ENCODE results near the gene SHANK2. TPM values are rescaled to one million over a fixed set of nuclear protein-coding genes. Genes with fewer than 3 reads are reported as not detected.

The SHANK2 gene
- total and polyA plus RNA-seq, 2 of the 4 experiments (the other 2 are of a cell fraction): 1.6 to 2.2 TPM

DNA sequence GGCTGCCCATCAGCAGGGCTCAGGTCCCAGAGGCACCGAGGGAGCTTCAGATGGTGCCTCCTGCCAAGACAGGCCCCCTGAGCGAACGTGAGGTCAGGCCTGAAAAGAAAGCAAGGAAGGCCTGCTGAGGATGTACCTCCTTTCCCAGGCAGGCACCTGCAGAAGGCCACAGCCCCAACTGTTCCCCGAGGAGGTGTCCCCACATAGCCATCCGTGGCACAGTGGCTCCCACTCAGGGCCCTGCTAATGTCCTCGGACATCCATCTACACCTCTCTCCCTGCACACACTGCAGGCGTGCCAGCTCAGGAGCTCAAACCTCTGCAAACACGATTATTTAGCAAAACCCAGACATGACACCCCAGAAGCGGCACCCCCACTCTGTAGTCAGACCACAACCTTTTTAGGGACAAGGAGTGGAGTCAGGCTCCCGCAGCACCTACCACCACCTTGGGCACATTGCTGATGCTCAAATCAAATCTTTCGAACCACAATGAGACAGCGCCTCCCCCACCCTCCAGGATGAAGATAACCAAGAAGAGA lies 36.9 kb downstream of the SHANK2 start:
- no peak overlapping the region for H2BK5ac ChIP-seq (ENCODE audit: low read depth, low read length, poor library complexity, severe bottlenecking)
- H2AFZ ChIP-seq (replicated peaks; ENCODE audit: low read length, poor library complexity): peak overlapping the region; percentile 9
- dilution Hi-C loops (cut with HindIII; ENCODE audit: low sequenced_read_pairs, unreplicated experiment) (no loop called here), intact Hi-C loops (cut with micrococcal nuclease) (no loop called here), in situ Hi-C loops (cut with MboI; ENCODE audit: low sequenced_read_pairs) (no loop called here)
- H3K56ac ChIP-seq (ENCODE audit: extremely low read depth, insufficient read depth, low read length): no peak overlapping the region
- H3K18ac ChIP-seq (ENCODE audit: low read depth, low read length): no peak overlapping the region
- no TSS peak for BruUV-seq (replicated peaks)
- no peak overlapping the region for H3K9ac ChIP-seq (ENCODE audit: low read depth, low read length)
- no peaks in the 10 kb centered on the region for H3K9me3 ChIP-seq (ENCODE audit: control insufficient read depth, insufficient read depth, low read length)
- H3K4me3 ChIP-seq (ENCODE audit: insufficient read depth, low read depth, low read length): no peak overlapping the region
- H4K20me1 ChIP-seq (ENCODE audit: insufficient read depth, low read length): peaks cover 12% of the 10 kb centered on the region; the same call in 1 of the 2 replicates
- H3K23ac ChIP-seq (ENCODE audit: low read depth, low read length): no peak overlapping the region
- ATAC-seq (ENCODE audit: low read depth) (no peak), DNase-seq (no peak)
- H2AK5ac ChIP-seq (ENCODE audit: low read depth, low read length): no peak overlapping the region
- 90% methylated on average over 2 of the region's 12 CpGs; no CpG with 5 or more reads in 1 of the 2 experiments for WGBS, 2 experiments (ENCODE audit: extremely low coverage in 2 of 2, insufficient read length in 1 of 2)
- TF ChIP-seq MAZ (IDR thresholded peaks at IDR 0.05; ENCODE audit: borderline replicate concordance, low read depth, low read length): no peak
- TF ChIP-seq CHD1 (IDR thresholded peaks at IDR 0.05; ENCODE audit: low read depth, low read length): no peak
- TF ChIP-seq CEBPB (IDR thresholded peaks at IDR 0.05; ENCODE audit: low read depth, low read length): no peak
- no peak for TF ChIP-seq SMC3 (IDR thresholded peaks at IDR 0.05; ENCODE audit: low read depth, low read length)
- TF ChIP-seq RAD21 (IDR thresholded peaks at IDR 0.05; ENCODE audit: low read length): no peak
- TF ChIP-seq MXI1 (IDR thresholded peaks at IDR 0.05; ENCODE audit: borderline replicate concordance, low read depth, low read length): no peak
- no peak for TF ChIP-seq POLR2A (IDR thresholded peaks at IDR 0.05; ENCODE audit: low read depth, low read length)
- TF ChIP-seq, protein P1, sequence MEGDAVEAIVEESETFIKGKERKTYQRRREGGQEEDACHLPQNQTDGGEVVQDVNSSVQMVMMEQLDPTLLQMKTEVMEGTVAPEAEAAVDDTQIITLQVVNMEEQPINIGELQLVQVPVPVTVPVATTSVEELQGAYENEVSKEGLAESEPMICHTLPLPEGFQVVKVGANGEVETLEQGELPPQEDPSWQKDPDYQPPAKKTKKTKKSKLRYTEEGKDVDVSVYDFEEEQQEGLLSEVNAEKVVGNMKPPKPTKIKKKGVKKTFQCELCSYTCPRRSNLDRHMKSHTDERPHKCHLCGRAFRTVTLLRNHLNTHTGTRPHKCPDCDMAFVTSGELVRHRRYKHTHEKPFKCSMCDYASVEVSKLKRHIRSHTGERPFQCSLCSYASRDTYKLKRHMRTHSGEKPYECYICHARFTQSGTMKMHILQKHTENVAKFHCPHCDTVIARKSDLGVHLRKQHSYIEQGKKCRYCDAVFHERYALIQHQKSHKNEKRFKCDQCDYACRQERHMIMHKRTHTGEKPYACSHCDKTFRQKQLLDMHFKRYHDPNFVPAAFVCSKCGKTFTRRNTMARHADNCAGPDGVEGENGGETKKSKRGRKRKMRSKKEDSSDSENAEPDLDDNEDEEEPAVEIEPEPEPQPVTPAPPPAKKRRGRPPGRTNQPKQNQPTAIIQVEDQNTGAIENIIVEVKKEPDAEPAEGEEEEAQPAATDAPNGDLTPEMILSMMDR (conservative IDR thresholded peaks at IDR 0.05; ENCODE audit: low read depth, low read length): no peak
- no peak for TF ChIP-seq RFX5 (IDR thresholded peaks at IDR 0.05; ENCODE audit: low read depth, low read length)
- TF ChIP-seq MAFK (IDR thresholded peaks at IDR 0.05; ENCODE audit: low read depth, low read length): no peak
- no peak for TF ChIP-seq FOS (IDR thresholded peaks at IDR 0.05; ENCODE audit: low read depth, low read length)
- TF ChIP-seq, protein P2, sequence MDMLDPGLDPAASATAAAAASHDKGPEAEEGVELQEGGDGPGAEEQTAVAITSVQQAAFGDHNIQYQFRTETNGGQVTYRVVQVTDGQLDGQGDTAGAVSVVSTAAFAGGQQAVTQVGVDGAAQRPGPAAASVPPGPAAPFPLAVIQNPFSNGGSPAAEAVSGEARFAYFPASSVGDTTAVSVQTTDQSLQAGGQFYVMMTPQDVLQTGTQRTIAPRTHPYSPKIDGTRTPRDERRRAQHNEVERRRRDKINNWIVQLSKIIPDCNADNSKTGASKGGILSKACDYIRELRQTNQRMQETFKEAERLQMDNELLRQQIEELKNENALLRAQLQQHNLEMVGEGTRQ (IDR thresholded peaks at IDR 0.05; ENCODE audit: low read depth, low read length): no peak
- no peak for TF ChIP-seq NFE2L2 (IDR thresholded peaks at IDR 0.05; ENCODE audit: low read depth, low read length)
- no peak for TF ChIP-seq BHLHE40 (IDR thresholded peaks at IDR 0.05; ENCODE audit: low read depth, low read length)
- no peak for TF ChIP-seq RCOR1 (IDR thresholded peaks at IDR 0.05; ENCODE audit: insufficient replicate concordance, low read length)
- TF ChIP-seq, protein P3, sequence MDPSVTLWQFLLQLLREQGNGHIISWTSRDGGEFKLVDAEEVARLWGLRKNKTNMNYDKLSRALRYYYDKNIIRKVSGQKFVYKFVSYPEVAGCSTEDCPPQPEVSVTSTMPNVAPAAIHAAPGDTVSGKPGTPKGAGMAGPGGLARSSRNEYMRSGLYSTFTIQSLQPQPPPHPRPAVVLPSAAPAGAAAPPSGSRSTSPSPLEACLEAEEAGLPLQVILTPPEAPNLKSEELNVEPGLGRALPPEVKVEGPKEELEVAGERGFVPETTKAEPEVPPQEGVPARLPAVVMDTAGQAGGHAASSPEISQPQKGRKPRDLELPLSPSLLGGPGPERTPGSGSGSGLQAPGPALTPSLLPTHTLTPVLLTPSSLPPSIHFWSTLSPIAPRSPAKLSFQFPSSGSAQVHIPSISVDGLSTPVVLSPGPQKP (IDR thresholded peaks at IDR 0.05; ENCODE audit: borderline replicate concordance, low read depth, low read length): no peak
- 0 out of 2 replicates have a peak, but pooled peaks cover 2% of the 10 kb centered on the region for H3K9me1 ChIP-seq (ENCODE audit: insufficient read depth, low read length)
- no peaks in the 10 kb centered on the region for H3K27me3 ChIP-seq (ENCODE audit: control insufficient read depth, insufficient read depth, low read length)
- H2BK120ac ChIP-seq (ENCODE audit: low read depth, low read length): no peak overlapping the region
- peak overlapping the region; percentile 47 for H2AK9ac ChIP-seq (replicated peaks; ENCODE audit: low read depth, low read length, poor library complexity)
- no peak overlapping the region for H3K4ac ChIP-seq (ENCODE audit: low read depth, low read length)
- H4K91ac ChIP-seq (ENCODE audit: insufficient read depth, low read depth, low read length): no peak overlapping the region
- no peak overlapping the region for H2BK20ac ChIP-seq (ENCODE audit: low read depth, low read length)
- H3K4me2 ChIP-seq (ENCODE audit: low read depth, low read length): no peak overlapping the region
- H3K14ac ChIP-seq (replicated peaks; ENCODE audit: low read depth, low read length): no peak overlapping the region
- H3K4me1 ChIP-seq (ENCODE audit: control insufficient read depth, insufficient read depth, low read length): no peaks in the 10 kb centered on the region
- H2BK15ac ChIP-seq (ENCODE audit: low read depth, low read length): no peak overlapping the region
- no peak overlapping the region for H3K27ac ChIP-seq (ENCODE audit: insufficient read depth, low read length)
- CTCF ChIA-PET: no interaction called here
- no peak overlapping the region for H4K8ac ChIP-seq (ENCODE audit: low read depth in 2 of 2, low read length in 2 of 2)
- H3K36me3 ChIP-seq (ENCODE audit: control insufficient read depth, insufficient read depth, low read length): no peaks in the 10 kb centered on the region; the same call in 1 of the 2 replicates
- H4K5ac ChIP-seq (ENCODE audit: low read depth, low read length): no peak overlapping the region
- H3K79me1 ChIP-seq (ENCODE audit: low read depth in 1 of 2, low read length in 2 of 2): no peaks in the 10 kb centered on the region
- POLR2A ChIA-PET (ENCODE audit: unreplicated experiment): no interaction called here
